ENCODE results near the gene SNX8. TPM values are rescaled to one million over a fixed set of nuclear protein-coding genes. Genes with fewer than 3 reads are reported as not detected.
"Not testable (repeated sequence)": the region's sequence is repeated elsewhere in the genome, so short reads cannot be mapped to it uniquely, and the experiment has no call there.

SNX8 gene
- total RNA-seq, 1 donor from 2014 or later: 8.3 TPM

DNA sequence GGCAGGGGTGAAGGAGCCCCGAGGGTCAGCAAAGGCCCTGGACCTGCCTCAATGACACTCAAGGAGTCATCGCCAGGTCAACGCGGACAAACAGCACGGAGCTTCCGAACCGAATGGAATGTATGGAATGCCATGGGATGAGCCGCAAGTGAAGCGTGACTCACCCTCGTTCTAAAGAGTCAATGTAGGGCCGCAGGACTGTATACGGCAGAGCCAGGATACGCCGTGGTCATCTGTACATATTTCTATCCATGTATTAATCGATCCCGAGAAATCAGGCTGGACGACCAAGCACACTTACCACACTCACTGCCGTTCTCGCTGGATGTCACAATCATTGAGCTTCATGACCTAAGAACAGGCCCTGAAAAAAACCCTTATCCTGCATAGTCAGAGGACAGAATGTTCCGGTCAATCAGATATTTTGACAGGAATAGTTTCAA lies 4.3 kb downstream of the SNX8 start:
- TF ChIP-seq POLR2AphosphoS5 (IDR thresholded peaks at IDR 0.05; ENCODE audit: insufficient read depth in 1 of 2, low read depth in 1 of 2) (no peak), POLR2A (IDR thresholded peaks at IDR 0.05) (no peak), CTCF (IDR thresholded peaks at IDR 0.05) (no peak)
- H3K36me3 ChIP-seq: no peaks in the 10 kb centered on the region
- DNase-seq (ENCODE audit: extremely low spot score in 2 of 2): no peak
- H3K4me1 ChIP-seq: peaks cover 20% of the 10 kb centered on the region
- H3K27me3 ChIP-seq: no peaks in the 10 kb centered on the region
- no peaks in the 10 kb centered on the region for H3K9me3 ChIP-seq
- H3K4me3 ChIP-seq: no peak overlapping the region
- intact Hi-C loops (cut with DNase I): loop anchor here (5.0 kb wide), 1 partner anchor 68 kb away; the partner anchor contains the start of genes MRM2 and NUDT1
- no peak overlapping the region for H3K27ac ChIP-seq

GRCh38 chr7:2307690-2308107 lies 6.5 kb downstream of the SNX8 start:
- H3K9me3 ChIP-seq: no peaks in the 10 kb centered on the region
- DNase-seq (ENCODE audit: extremely low spot score in 2 of 2): no peak
- H3K27ac ChIP-seq: no peak overlapping the region
- no peaks in the 10 kb centered on the region for H3K27me3 ChIP-seq
- TF ChIP-seq CTCF (IDR thresholded peaks at IDR 0.05): no peak
- no peak for TF ChIP-seq POLR2AphosphoS5 (IDR thresholded peaks at IDR 0.05; ENCODE audit: insufficient read depth in 1 of 2, low read depth in 1 of 2)
- no peak for TF ChIP-seq POLR2A (IDR thresholded peaks at IDR 0.05)
- intact Hi-C loops (cut with DNase I): loop anchor here (5.0 kb wide), 1 partner anchor 65 kb away; the partner anchor contains the start of genes MRM2 and NUDT1
- no peak overlapping the region for H3K4me3 ChIP-seq
- peaks cover 8% of the 10 kb centered on the region for H3K4me1 ChIP-seq
- H3K36me3 ChIP-seq: no peaks in the 10 kb centered on the region

GRCh38 chr7:2306688-2307087 lies 7.6 kb downstream of the SNX8 start:
- H3K9me3 ChIP-seq: no peaks in the 10 kb centered on the region
- TF ChIP-seq POLR2A (IDR thresholded peaks at IDR 0.05) (no peak), POLR2AphosphoS5 (IDR thresholded peaks at IDR 0.05; ENCODE audit: insufficient read depth in 1 of 2, low read depth in 1 of 2) (no peak), CTCF (IDR thresholded peaks at IDR 0.05) (no peak)
- no peak for DNase-seq (ENCODE audit: extremely low spot score in 2 of 2)
- H3K27me3 ChIP-seq: no peaks in the 10 kb centered on the region
- no peaks in the 10 kb centered on the region for H3K36me3 ChIP-seq
- no peaks in the 10 kb centered on the region for H3K4me1 ChIP-seq
- no peak overlapping the region for H3K4me3 ChIP-seq
- intact Hi-C loops (cut with DNase I): loop anchor here (5.0 kb wide), 1 partner anchor 64 kb away; the partner anchor contains the start of genes MRM2 and NUDT1
- H3K27ac ChIP-seq: no peak overlapping the region

DNA sequence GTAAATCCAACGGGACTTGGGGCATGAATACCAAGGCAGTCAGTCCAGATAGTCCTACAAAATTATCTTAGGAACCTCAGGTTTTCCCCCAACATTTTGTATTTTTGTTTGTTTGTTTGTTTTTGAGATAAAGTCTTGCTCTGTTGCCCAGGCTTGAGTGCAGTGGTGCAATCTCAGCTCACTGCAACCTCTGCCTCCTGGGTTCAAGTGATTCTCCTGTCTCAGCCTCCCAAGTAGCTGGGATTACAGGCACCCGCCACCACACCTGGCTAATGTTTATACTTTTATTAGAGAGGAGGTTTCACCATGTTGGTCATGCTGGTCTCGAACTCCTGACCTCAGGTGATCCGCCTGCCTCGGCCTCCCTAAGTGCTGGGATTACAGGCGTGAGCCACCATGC lies 9.0 kb downstream of the SNX8 start:
- intact Hi-C loops (cut with DNase I): loop anchor here (5.0 kb wide), 1 partner anchor 63 kb away; the partner anchor contains the start of genes MRM2 and NUDT1
- not testable (repeated sequence) for H3K9me3 ChIP-seq; H3K4me3 ChIP-seq; H3K4me1 ChIP-seq; DNase-seq (ENCODE audit: extremely low spot score in 2 of 2); H3K36me3 ChIP-seq; H3K27me3 ChIP-seq
- H3K27ac ChIP-seq: peak overlapping the region; percentile 8

- intact Hi-C loops (cut with DNase I); H3K4me3 ChIP-seq; H3K4me1 ChIP-seq; H3K27ac ChIP-seq; DNase-seq (ENCODE audit: extremely low spot score in 2 of 2); H3K9me3 ChIP-seq; H3K36me3 ChIP-seq; H3K27me3 ChIP-seq: not testable (repeated sequence)
Observed at GRCh38 chr7:2303520-2303919, 10.7 kb downstream of the SNX8 start.

- H3K4me1 ChIP-seq; H3K9me3 ChIP-seq; H3K4me3 ChIP-seq; intact Hi-C loops (cut with DNase I); H3K36me3 ChIP-seq; DNase-seq (ENCODE audit: extremely low spot score in 2 of 2); H3K27ac ChIP-seq; H3K27me3 ChIP-seq: not testable (repeated sequence)
Observed at GRCh38 chr7:2302743-2303397, 11.4 kb downstream of the SNX8 start.

All from vagina (tissue), 2 donors.